Activated T-cell treated with anti-CD3 and anti-CD28 coated beads for 4 hours (primary cell): ENCODE data around the gene TJP3.
A peak's percentile ranks its signal among the peaks of the same experiment; 100 is the strongest.
"Not testable (repeated sequence)": the region's sequence is repeated elsewhere in the genome, so short reads cannot be mapped to it uniquely, and the experiment has no call there.

ENCODE experiments used
- DNase-seq: peaks from one replicate; pipeline ENCODE4 v3.0.0-alpha.2; 2020

Gene TJP3

GRCh38 chr19:3746371-3747056 is 38.3 kb downstream of the TJP3 start:
- no peak for DNase-seq

GRCh38 chr19:3748965-3749364 is 40.8 kb downstream of the TJP3 start:
- no peak for DNase-seq

GRCh38 chr19:3750211-3750610 is 42.0 kb downstream of the TJP3 start:
- no peak for DNase-seq

- no peak for DNase-seq
Observed at GRCh38 chr19:3751236-3751635, 43.1 kb downstream of the TJP3 start.

- DNase-seq = no peak
Observed at GRCh38 chr19:3752492-3752891, 44.3 kb downstream of the TJP3 start.

GRCh38 chr19:3753631-3754410 is 45.6 kb downstream of the TJP3 start:
- no peak for DNase-seq

GRCh38 chr19:3757705-3758104 is 49.5 kb downstream of the TJP3 start:
- DNase-seq = not testable (repeated sequence)

- DNase-seq = not testable (repeated sequence)
Observed at GRCh38 chr19:3758297-3758696, 50.1 kb downstream of the TJP3 start.

GRCh38 chr19:3759482-3760254 is 51.5 kb downstream of the TJP3 start:
- no peak for DNase-seq

GRCh38 chr19:3760871-3761361 is 52.7 kb downstream of the TJP3 start:
- no peak for DNase-seq

GRCh38 chr19:3761382-3762129 is 53.4 kb downstream of the TJP3 start, which contains the start of gene APBA3:
TSS of gene APBA3 (minus strand) at chr19:3761692. CDS start at chr19:3760264, 1,428 bp downstream.
- DNase-seq = peak; percentile 95

- no peak for DNase-seq
Observed at GRCh38 chr19:3762130-3762473, 53.9 kb downstream of the TJP3 start.

GRCh38 chr19:3762501-3763459 is 54.6 kb downstream of the TJP3 start, which contains the start of gene MRPL54:
TSS of gene MRPL54 (plus strand) at chr19:3762682. CDS start at chr19:3762701, 19 bp downstream.
- peak; percentile 99 for DNase-seq

- no peak for DNase-seq
Observed at GRCh38 chr19:3765121-3765520, 56.9 kb downstream of the TJP3 start.

GRCh38 chr19:3765757-3766156 is 57.6 kb downstream of the TJP3 start:
- DNase-seq = not testable (repeated sequence)

- DNase-seq = no peak
Observed at GRCh38 chr19:3766520-3766919, 58.3 kb downstream of the TJP3 start.

- no peak for DNase-seq
Observed at GRCh38 chr19:3767050-3767449, 58.9 kb downstream of the TJP3 start.

GRCh38 chr19:3768015-3768747 is 60.0 kb downstream of the TJP3 start:
- DNase-seq = no peak

- DNase-seq = no peak
Observed at GRCh38 chr19:3768748-3769099, 60.5 kb downstream of the TJP3 start.

GRCh38 chr19:3769494-3769893 is 61.3 kb downstream of the TJP3 start:
- no peak for DNase-seq
